Umbilical cord (tissue), 2 donors: ENCODE measurements around the gene SPOCK1. TPM values are rescaled to one million over a fixed set of nuclear protein-coding genes. Genes with fewer than 3 reads are reported as not detected.

Source experiments
- DNase-seq: peaks from one replicate; pipeline ENCODE4 v3.0.0-alpha.2; 2015; ENCODE audit warnings: low spot score
- total RNA-seq: library from RNA; depleted of rRNA; stranded (reverse); fragments of >200 nt; gene quantifications from one replicate; pipeline ENCODE4 v1.2.3, GENCODE V29; 2014; ENCODE audit warnings: low replicate concordance; ENCODE audit not compliant: insufficient read depth

Gene SPOCK1
- total RNA-seq, 1 donor from 2014 or later = 28.4 TPM

- no peak for DNase-seq
Measured at GRCh38 chr5:137332296-137332695, 166.8 kb downstream of the SPOCK1 start.

DNA sequence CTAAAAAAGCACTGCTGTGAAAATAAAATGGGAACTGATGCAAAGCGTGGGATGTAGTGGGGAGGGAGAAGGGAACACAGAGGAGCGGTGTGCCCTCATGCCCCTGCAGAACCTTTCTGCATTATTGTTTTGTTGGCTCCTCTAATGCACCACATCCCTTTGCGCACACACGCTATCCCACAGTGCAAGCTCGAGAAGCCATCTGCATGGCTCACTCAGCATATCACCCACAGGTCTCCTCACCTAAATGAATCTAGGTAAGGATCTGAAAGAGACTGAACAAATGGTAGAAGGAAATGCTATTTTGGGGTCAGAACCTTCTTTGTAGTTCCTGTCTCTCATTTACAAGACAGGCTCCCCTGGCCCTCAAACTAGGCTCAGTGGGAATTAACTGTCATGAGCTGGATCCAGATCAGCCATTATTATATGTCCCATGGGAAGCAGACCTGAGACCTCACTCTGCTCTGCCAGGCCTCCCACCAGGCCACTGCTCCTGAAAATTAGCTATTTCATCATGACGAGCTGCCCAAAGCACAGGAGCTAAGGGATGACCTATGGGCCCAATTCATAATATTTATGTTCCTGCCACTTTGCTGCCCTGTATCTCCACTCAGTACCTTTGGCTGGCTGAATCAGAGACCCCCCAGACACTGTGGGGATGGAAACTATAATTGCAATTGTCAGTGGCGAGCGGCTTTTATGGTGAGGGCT lies 169.4 kb downstream of the SPOCK1 start:
- DNase-seq = no peak

DNA sequence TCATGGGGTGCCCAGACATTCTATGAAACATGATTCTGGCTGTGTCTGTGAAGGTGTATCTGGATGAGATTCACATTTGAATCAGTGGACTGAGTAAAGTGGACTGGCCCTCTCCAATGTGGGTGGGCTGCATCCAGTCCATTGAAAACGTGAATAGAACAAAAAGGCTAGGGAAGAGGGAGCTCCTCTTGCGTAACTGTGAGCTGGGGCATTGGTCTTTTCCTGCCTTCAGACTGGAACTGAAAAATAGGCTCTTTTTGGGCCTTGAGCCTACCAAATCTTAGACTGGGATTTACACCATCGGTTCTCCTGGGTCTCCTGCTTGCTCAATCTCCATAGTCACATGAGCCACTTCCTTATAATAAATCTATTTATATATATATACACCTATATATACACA lies 170.1 kb downstream of the SPOCK1 start:
- DNase-seq = no peak

DNA sequence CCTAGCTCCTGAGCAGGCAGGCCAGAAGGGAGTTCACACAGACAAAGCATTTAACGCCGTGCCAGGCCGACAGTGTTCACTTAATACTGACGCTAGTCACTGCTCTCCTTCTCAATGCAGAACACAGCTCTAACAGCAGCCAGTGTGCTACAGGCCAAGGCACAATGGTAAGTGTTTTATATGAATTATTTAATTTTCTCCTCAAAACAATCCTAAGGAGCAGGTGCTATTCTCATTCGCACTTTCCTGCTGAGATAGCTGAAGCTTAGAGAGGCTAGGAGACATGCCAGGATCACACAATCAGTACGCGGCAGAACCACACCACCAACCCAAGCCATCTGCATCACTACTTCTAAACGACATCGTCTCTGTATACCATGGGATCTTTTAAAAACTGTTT lies 170.7 kb downstream of the SPOCK1 start:
- DNase-seq = no peak

- no peak for DNase-seq
Measured at GRCh38 chr5:137325721-137326120, 173.4 kb downstream of the SPOCK1 start.

GRCh38 chr5:137320056-137321045 lies 178.8 kb downstream of the SPOCK1 start:
- peak; percentile 73 for DNase-seq

GRCh38 chr5:137318027-137318426 lies 181.1 kb downstream of the SPOCK1 start:
- DNase-seq = no peak

GRCh38 chr5:137316346-137316736 lies 182.8 kb downstream of the SPOCK1 start:
- peak; percentile 62 for DNase-seq

DNA sequence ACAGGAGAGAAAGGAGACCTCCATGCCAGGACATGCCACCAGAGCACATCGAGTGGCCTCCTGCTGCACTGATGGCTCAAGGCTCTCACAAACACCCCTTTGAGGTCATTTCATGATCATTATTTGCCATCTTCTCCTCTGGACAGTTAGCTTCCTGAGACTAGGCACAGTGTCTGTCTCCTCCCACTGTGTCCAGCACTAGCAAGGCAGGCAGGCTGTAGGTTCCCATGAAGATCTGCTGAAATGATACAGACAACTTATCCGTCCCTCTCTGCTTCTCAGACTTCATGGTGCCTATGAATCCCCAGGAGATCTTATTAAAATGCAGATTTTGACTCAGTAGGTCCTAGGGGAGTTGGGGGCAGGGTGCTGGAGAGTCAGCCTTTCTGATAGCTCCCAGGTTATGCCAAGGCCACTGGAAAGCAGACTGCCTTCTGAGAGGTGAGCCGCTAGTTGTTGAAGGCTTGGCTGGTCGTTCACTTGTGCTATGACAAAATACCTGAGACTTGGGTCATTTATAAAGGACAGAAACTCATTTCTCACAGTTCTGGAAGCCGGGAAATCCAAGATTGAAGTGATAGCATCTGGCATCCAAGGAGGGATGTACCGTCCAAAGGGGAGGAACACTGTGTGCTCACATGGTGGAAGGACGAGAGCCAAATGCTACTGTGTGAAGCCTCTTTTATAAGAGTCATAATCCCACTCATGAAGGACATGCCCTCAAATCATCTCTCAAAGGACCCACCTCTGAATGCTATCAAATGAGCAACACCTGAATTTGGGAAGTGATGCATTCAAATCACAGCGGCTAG lies 183.4 kb downstream of the SPOCK1 start:
- DNase-seq = no peak

DNA sequence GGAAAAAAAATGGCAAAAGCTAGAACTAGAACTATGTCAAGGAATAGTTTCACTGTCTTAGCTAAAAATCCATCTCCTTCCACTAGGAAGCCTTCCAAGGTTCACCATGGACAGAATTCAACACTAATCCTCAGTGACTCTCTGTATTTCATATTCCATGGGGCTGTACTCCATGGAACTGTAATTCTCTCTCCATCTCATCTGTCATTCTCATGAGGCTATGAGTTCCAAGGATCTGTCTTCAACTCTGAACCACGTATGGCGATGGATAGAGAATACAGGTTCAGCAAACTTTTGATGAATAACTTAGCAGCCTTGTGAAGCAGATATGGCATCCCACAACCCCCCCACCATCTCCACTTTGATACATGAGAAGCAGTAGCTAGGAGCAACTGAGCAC lies 184.0 kb downstream of the SPOCK1 start:
- no peak for DNase-seq

GRCh38 chr5:137313526-137314175 lies 185.5 kb downstream of the SPOCK1 start:
- peak; percentile 49 for DNase-seq

- DNase-seq = no peak
Measured at GRCh38 chr5:137312011-137312410, 187.1 kb downstream of the SPOCK1 start.

GRCh38 chr5:137310051-137310730 lies 188.9 kb downstream of the SPOCK1 start:
- DNase-seq = peak; percentile 83

DNA sequence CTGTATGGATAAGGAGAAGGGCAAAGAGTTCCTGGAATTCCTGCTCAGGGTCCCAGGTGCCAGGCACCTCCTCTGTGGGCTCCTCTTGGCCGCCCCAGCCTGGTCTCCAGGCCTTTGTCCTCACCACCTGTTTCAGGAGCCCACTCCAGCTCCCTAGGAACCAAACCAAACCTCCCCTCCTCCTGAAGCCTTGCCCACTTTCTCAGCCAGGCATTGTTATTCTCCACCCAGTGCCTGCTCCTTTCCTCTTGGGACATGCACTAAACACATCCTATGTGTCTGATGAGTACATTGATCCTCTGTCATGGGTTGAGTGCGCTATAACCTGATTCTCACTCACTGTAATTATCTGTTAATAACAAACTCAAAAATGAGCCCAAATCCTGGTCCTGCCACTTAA lies 189.8 kb downstream of the SPOCK1 start:
- no peak for DNase-seq

DNA sequence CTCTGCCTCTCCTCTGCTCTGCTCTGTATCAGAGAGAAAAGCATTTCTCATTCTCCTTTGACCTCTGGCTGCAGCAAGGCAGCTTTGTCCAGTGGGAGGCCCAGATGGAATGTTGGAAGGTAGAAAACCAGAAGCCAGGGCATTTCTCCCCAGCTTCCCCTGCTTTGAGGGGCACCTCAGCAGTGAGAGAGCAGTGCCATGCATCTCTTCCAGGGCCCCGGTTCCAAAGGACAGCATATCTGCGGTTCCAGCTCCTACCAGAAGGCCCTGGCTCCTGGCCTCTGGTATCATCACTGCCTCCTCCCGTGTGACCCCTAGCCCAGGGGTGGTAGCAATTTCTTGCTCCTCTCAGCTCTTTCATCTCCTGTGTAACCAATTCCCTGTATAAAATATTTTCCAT lies 190.8 kb downstream of the SPOCK1 start:
- DNase-seq = no peak

DNA sequence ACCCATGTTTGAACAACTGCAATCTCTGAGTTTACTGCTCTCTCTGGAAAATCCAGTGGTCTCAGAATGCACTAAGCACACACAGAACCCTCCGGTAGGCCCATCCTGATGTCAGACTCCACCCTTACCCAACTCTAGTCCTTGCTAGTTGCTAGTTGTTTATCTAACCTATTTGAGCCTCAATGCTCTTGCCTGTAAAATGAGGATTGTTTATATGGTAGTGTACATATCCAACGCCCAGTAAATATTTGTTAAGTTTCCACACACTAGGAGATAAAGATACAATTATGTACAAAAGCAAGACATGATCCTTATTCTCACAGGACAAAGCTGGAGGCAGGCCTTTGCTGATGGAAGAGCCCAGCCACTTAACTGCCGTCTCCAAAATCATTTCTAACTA lies 192.2 kb downstream of the SPOCK1 start:
- no peak for DNase-seq

DNA sequence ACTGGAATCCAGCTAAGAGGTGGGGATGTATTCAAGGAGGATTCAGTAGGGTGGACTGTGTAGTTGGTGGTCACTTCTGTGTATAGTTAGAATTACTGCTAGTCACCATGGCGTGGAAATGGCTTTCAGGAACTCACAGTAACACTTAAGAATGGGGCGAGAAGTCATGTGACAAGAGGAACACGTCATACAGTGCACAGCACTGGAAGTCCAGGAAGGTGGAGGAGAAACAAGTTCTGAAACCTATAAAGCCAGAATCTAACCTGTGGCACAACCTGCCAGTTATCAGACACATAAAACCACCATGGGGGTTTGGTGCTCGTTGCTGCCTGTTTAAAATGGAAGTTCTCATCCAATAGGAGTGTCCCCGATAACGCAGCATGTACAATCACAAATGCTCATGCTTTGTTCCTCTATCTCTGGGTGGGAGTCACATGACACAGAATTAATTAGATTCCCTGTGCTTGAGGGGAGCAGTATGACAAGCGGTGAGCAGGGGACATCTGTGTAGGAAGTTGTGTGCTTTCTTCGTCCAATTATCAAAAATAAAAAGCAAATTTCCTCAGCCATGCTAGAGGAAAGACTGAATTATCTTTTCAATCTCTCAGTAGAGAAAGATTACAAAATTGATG lies 193.0 kb downstream of the SPOCK1 start:
- no peak for DNase-seq

DNA sequence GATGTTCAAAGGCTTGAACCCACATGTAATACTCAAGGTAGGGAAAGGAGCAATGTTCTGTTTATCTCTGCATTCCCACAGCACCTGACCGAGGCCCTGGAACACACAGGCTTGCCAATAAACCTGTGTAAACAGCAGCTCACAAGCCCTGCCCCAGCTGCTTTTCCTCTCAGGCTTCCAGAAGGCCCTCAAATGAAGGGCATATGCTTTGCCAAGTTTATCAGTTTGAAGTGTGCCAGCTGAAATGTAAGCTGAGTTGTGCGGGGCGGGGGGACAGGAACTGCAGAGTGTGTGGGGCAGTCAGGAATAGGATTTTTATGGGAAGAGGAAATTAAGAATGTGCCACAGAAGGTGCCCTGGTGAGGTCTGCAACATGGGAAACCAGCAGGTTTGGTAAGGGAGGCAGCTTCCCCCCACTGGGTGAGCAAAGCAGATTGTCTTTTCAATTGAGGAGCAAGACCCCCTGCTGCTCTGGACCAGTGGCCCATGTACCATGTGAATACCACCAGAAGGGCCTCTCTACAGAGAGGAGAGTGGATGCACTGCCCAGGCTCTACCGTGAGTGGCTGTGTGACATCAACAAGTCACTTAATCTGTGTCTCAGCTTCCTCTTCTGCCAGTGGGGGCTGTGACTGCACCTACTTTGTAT lies 194.8 kb downstream of the SPOCK1 start:
- no peak for DNase-seq

GRCh38 chr5:137303509-137303908 lies 195.6 kb downstream of the SPOCK1 start:
- no peak for DNase-seq
